Suprapubic skin (tissue), 3 donors: ENCODE measurements around the gene CD3G.

Experiments
- CTCF ChIP-seq, 2 donors: fragments of 200-600 bp in 1 of 2; fragments of 450-650 bp in 1 of 2; sonication (generic) in 1 of 2; IDR thresholded peaks; one replicate each; pipeline ENCODE4 v1.5.1; 2016 to 2019; ENCODE audit warnings: antibody characterized with exemption in 2 of 2, mild to moderate bottlenecking in 1 of 2, moderate library complexity in 1 of 2
- EP300 ChIP-seq: sonication (generic); formaldehyde crosslinking; IDR thresholded peaks from one replicate; pipeline ENCODE4 v1.6.1; 2017; ENCODE audit warnings: antibody characterized with exemption
- POLR2A ChIP-seq, 2 donors: fragments of 450-650 bp; IDR thresholded peaks; one replicate each; pipeline ENCODE4 v1.6.1; 2017; ENCODE audit warnings: antibody characterized with exemption in 2 of 2, mild to moderate bottlenecking in 2 of 2, moderate library complexity in 2 of 2

GRCh38 chr11:118366287-118366686 lies 22.1 kb downstream of the CD3G start:
- TF ChIP-seq POLR2A (IDR thresholded peaks at IDR 0.05), result no peak
- TF ChIP-seq CTCF (IDR thresholded peaks at IDR 0.05), result no peak
- TF ChIP-seq EP300, result no peak
